ENCODE data around the gene DIPK1A.

DNA sequence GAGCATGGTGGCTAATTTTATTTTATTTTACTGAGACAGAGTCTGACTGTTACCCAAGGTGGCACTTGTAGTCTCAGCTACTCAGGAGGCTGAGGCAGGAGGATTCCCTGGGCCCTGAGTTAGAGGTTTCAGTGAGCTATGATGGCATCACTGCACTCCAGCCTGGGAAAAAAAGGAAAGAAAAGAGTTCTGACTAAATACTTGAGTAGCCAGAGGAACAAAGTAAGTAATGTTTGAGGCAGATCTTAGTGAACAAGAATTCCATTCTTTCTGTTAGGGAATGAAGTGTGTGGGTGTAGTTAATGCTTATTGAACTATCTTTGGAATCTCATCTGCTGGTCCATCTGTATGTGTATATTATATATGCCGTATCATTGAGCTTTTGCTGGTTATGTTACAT is 163.3 kb downstream of the DIPK1A start:
- TF ChIP-seq, protein P1, sequence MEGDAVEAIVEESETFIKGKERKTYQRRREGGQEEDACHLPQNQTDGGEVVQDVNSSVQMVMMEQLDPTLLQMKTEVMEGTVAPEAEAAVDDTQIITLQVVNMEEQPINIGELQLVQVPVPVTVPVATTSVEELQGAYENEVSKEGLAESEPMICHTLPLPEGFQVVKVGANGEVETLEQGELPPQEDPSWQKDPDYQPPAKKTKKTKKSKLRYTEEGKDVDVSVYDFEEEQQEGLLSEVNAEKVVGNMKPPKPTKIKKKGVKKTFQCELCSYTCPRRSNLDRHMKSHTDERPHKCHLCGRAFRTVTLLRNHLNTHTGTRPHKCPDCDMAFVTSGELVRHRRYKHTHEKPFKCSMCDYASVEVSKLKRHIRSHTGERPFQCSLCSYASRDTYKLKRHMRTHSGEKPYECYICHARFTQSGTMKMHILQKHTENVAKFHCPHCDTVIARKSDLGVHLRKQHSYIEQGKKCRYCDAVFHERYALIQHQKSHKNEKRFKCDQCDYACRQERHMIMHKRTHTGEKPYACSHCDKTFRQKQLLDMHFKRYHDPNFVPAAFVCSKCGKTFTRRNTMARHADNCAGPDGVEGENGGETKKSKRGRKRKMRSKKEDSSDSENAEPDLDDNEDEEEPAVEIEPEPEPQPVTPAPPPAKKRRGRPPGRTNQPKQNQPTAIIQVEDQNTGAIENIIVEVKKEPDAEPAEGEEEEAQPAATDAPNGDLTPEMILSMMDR (conservative IDR thresholded peaks at IDR 0.05): no peak
- no peak for TF ChIP-seq EZH2 (IDR thresholded peaks at IDR 0.05; ENCODE audit: low read depth)

All from PC-9 (cell line).